Smooth muscle cell (in vitro differentiated cells): ENCODE measurements around the gene GAB2. TPM values are rescaled to one million over a fixed set of nuclear protein-coding genes. Genes with fewer than 3 reads are reported as not detected.
"Not testable (repeated sequence)": the region's sequence is repeated elsewhere in the genome, so short reads cannot be mapped to it uniquely, and the experiment has no call there.

ENCODE experiments used
- DNase-seq: peaks from one replicate; lab custom pipeline; 2025; ENCODE audit not compliant: unreplicated experiment; lab: John Stamatoyannopoulos, UW
- H2AFZ ChIP-seq: fragments of 200-600 bp; sonication (generic); 2 replicates; pipeline ENCODE4 v1.6.0; 2016; ENCODE audit warnings: antibody characterized with exemption, low read depth, mild to moderate bottlenecking
- H3F3A ChIP-seq: fragments of 200-600 bp; sonication (generic); 2 replicates; pipeline ENCODE4 v1.6.0; 2017; ENCODE audit warnings: antibody characterized with exemption, low read depth
- H3K27ac ChIP-seq: fragments of 200-600 bp; sonication (generic); 2 replicates; pipeline ENCODE4 v1.5.1; 2016; ENCODE audit warnings: low read depth, mild to moderate bottlenecking
- H3K27me3 ChIP-seq: fragments of 200-600 bp; sonication (generic); 2 replicates; pipeline ENCODE4 v1.6.1; 2016; ENCODE audit warnings: low read depth, mild to moderate bottlenecking
- H3K36me3 ChIP-seq: fragments of 200-600 bp; sonication (generic); 2 replicates; pipeline ENCODE4 v1.5.1; 2016; ENCODE audit warnings: low read depth
- H3K4me1 ChIP-seq: fragments of 200-600 bp; sonication (generic); 2 replicates; pipeline ENCODE4 v1.5.1; 2016; ENCODE audit warnings: low read depth
- H3K4me2 ChIP-seq: fragments of 200-600 bp; sonication (generic); 2 replicates; pipeline ENCODE4 v1.6.0; 2016; ENCODE audit warnings: mild to moderate bottlenecking
- H3K4me3 ChIP-seq: fragments of 200-600 bp; sonication (generic); 2 replicates; pipeline ENCODE4 v1.5.1; 2016; ENCODE audit warnings: mild to moderate bottlenecking
- H3K79me2 ChIP-seq: fragments of 200-600 bp; sonication (generic); 2 replicates; pipeline ENCODE4 v1.6.0; 2016; ENCODE audit warnings: low read depth, mild to moderate bottlenecking
- H3K9ac ChIP-seq: fragments of 200-600 bp; sonication (generic); 2 replicates; pipeline ENCODE4 v1.6.0; 2016; ENCODE audit warnings: low read depth
- H3K9me3 ChIP-seq: fragments of 200-600 bp; sonication (generic); replicated peaks from 2 replicates; pipeline ENCODE4 v1.5.1; 2016; ENCODE audit warnings: low read depth
- H4K20me1 ChIP-seq: fragments of 200-600 bp; sonication (generic); 2 replicates; pipeline ENCODE4 v1.6.0; 2016; ENCODE audit warnings: low read depth
- WGBS: methylation state at CpG from one replicate; pipeline ENCODE4 v1.1.7; 2016; ENCODE audit warnings: low lambda C conversion rate; 5-methylcytosine and 5-hydroxymethylcytosine counted together
- polyA plus RNA-seq: library from polyadenylated mRNA; unstranded; fragments of >200 nt; fragmentation: Nextera tagmentation; extraction: Ambion mirVana; gene quantifications from 2 replicates; pipeline ENCODE4 v1.2.1, GENCODE V29; 2016
- total RNA-seq: library from RNA; depleted of rRNA; stranded (reverse); fragments of >200 nt; gene quantifications from 2 replicates; pipeline ENCODE4 v1.2.3, GENCODE V29; 2014
- TF ChIP-seq, protein P1 (sequence below): fragments of 200-600 bp; sonication (generic); IDR thresholded peaks from 2 replicates; pipeline ENCODE4 v1.5.1; 2017; ENCODE audit warnings: borderline replicate concordance, mild to moderate bottlenecking, antibody characterized with exemption; ENCODE audit not compliant: insufficient read depth, poor library complexity, severe bottlenecking

The GAB2 gene
- total and polyA plus RNA-seq, 2 experiments from 2014 or later, result 4.2 to 9.7 TPM

GRCh38 chr11:78234006-78234405, 183.6 kb downstream of the GAB2 start:
- TF ChIP-seq, protein P1, sequence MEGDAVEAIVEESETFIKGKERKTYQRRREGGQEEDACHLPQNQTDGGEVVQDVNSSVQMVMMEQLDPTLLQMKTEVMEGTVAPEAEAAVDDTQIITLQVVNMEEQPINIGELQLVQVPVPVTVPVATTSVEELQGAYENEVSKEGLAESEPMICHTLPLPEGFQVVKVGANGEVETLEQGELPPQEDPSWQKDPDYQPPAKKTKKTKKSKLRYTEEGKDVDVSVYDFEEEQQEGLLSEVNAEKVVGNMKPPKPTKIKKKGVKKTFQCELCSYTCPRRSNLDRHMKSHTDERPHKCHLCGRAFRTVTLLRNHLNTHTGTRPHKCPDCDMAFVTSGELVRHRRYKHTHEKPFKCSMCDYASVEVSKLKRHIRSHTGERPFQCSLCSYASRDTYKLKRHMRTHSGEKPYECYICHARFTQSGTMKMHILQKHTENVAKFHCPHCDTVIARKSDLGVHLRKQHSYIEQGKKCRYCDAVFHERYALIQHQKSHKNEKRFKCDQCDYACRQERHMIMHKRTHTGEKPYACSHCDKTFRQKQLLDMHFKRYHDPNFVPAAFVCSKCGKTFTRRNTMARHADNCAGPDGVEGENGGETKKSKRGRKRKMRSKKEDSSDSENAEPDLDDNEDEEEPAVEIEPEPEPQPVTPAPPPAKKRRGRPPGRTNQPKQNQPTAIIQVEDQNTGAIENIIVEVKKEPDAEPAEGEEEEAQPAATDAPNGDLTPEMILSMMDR, result no peak
- Histone ChIP-seq H3K4me1 (peaks cover 7% of the 10 kb centered on the region), H3K9ac (no peak overlapping the region), H3K27me3 (no peaks in the 10 kb centered on the region), H3K4me2 (no peak overlapping the region), H3K79me2 (peaks cover 4% of the 10 kb centered on the region), H3K27ac (peak overlapping the region; percentile 83), H4K20me1 (no peaks in the 10 kb centered on the region), H3K9me3 (no peaks in the 10 kb centered on the region), H3K36me3 (no peaks in the 10 kb centered on the region), H2AFZ (no peak overlapping the region), H3F3A (peaks cover 7% of the 10 kb centered on the region), H3K4me3 (no peak overlapping the region)
- 71% methylated on average over 5 of the region's 5 CpGs for WGBS
- DNase-seq, result no peak

DNA sequence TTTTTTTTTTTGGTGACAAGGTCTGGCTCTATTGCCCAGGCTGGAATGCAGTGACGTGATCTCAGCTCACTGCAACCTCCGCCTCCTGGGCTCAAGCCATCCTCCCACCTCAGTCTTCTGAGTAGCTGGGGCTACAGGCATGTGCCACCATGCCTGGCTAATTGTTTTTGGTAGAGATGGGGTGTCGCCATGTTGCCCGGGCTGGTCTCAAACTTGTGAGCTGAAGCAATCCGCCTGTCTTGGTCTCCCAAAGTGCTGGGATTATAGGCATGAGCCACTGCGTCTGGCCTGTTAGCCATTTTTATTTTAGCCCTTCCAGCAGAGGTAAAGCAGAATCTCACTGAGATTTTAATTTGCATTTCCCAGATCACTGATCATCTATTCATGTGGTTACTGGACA, 184.6 kb downstream of the GAB2 start:
- H2AFZ ChIP-seq, result not testable (repeated sequence)

DNA sequence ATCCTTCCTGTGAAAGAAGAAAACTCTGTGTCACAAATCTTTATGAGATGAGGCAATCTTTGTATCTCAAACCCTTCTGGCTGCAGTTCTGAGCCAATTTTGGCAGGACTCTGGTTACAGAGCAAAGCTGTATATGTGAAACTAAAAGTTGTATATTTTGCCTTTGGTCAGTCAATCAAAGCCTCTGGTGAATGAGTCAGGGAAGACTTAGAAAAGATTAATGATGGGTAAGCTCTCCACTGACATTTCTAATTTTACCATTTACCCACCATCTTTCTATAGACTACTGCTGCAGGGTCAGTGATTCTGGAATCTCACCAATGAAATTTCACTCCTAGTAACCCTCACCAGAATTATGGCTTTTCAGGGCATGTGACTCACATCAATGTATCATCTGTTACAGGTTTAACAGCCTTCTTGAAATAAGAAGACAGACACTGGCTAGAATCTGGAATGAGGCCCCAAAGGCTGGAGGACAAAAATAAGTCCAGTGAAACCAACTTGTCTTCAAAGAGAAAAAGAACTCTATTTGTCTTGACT, 185.6 kb downstream of the GAB2 start:
- peak overlapping the region; percentile 83 for H3K27ac ChIP-seq
- TF ChIP-seq, protein P1, result no peak

More for the DNA sequence above, 184.6 kb downstream of the GAB2 start:
- 58% methylated on average over 6 of the region's 6 CpGs for WGBS
- not testable (repeated sequence) for H3K4me3 ChIP-seq, H3K9ac ChIP-seq, H3K79me2 ChIP-seq, H3K27me3 ChIP-seq, H3K4me2 ChIP-seq, H3K9me3 ChIP-seq, H3K36me3 ChIP-seq, H4K20me1 ChIP-seq, DNase-seq, H3F3A ChIP-seq, H3K4me1 ChIP-seq
- peak overlapping the region; percentile 83 for H3K27ac ChIP-seq

GRCh38 chr11:78230161-78230877, 187.3 kb downstream of the GAB2 start:
- H3K4me3 ChIP-seq, result no peak overlapping the region
- no peaks in the 10 kb centered on the region for H3K36me3 ChIP-seq
- TF ChIP-seq, protein P1, result no peak
- WGBS, result 77% methylated on average over 7 of the region's 7 CpGs
- H3K9ac ChIP-seq, result no peak overlapping the region
- H3K79me2 ChIP-seq, result no peaks in the 10 kb centered on the region
- peak overlapping the region; percentile 6 for H3K27ac ChIP-seq
- no peak overlapping the region for H3K4me2 ChIP-seq
- no peak overlapping the region for H2AFZ ChIP-seq
- H3F3A ChIP-seq, result peaks cover 7% of the 10 kb centered on the region
- no peak for DNase-seq
- no peaks in the 10 kb centered on the region for H4K20me1 ChIP-seq
- H3K9me3 ChIP-seq, result no peaks in the 10 kb centered on the region
- H3K4me1 ChIP-seq, result peaks cover 7% of the 10 kb centered on the region
- H3K27me3 ChIP-seq, result no peaks in the 10 kb centered on the region

More for the DNA sequence above, 185.6 kb downstream of the GAB2 start:
- no peaks in the 10 kb centered on the region for H3K36me3 ChIP-seq
- DNase-seq, result no peak
- H3K27me3 ChIP-seq, result no peaks in the 10 kb centered on the region
- no peak overlapping the region for H3K4me3 ChIP-seq
- no peak overlapping the region for H2AFZ ChIP-seq
- H3K4me1 ChIP-seq, result peaks cover 7% of the 10 kb centered on the region
- peak overlapping the region; percentile 58 for H3K4me2 ChIP-seq
- peaks cover 7% of the 10 kb centered on the region for H3F3A ChIP-seq
- H3K9ac ChIP-seq, result peak overlapping the region; percentile 36
- no peaks in the 10 kb centered on the region for H3K9me3 ChIP-seq
- peaks cover 4% of the 10 kb centered on the region for H3K79me2 ChIP-seq
- no peaks in the 10 kb centered on the region for H4K20me1 ChIP-seq
